ENCODE results near the gene ABCC12.

The ABCC12 gene

DNA sequence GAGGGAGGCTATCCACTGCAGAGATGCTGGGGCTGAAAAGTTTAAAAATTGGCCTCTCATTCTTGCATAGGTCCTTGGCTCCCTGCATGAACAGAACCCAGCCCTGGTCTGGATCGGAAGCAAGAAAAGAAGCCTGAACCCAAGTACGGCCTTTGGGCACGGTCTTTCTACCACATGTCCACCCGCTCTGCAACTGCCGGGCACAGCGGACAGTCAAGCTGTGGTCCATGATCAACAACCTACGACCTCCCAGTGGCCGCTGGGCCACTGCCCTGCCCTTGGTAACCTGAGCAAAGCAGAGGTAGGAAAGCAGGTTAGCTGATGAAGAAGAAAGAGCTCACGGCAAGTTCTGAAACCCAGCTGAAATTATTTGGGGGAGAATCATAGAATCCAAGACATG, 3.6 kb downstream of the ABCC12 start:
- Histone ChIP-seq H3K36me3 (ENCODE audit: control insufficient read depth in 2 of 2, insufficient read depth in 2 of 2, low read length in 2 of 2) (no peaks in the 10 kb centered on the region), H3K9me3 (ENCODE audit: control insufficient read depth in 2 of 2, low read length in 2 of 2) (no peaks in the 10 kb centered on the region), H3K9ac (ENCODE audit: low read depth in 1 of 2, low read length in 2 of 2) (no peak overlapping the region), H3K4me3 (ENCODE audit: low read length in 2 of 2) (no peak overlapping the region), H3K27me3 (ENCODE audit: control insufficient read depth in 2 of 2, insufficient read depth in 2 of 2, low read length in 2 of 2) (peaks cover 0 to 5% of the 10 kb centered on the region in 2 donors), H3K27ac (ENCODE audit: low read depth in 2 of 2, low read length in 2 of 2) (no peak overlapping the region), H3K4me1 (ENCODE audit: control insufficient read depth in 2 of 2, insufficient read depth in 2 of 2, low read length in 2 of 2) (no peaks in the 10 kb centered on the region)

- Histone ChIP-seq H3K9me3 (ENCODE audit: control insufficient read depth in 2 of 2, low read length in 2 of 2) (no peaks in the 10 kb centered on the region), H3K4me3 (ENCODE audit: low read length in 2 of 2) (no peak overlapping the region), H3K4me1 (ENCODE audit: control insufficient read depth in 2 of 2, insufficient read depth in 2 of 2, low read length in 2 of 2) (no peaks in the 10 kb centered on the region), H3K9ac (ENCODE audit: low read depth in 1 of 2, low read length in 2 of 2) (no peak overlapping the region), H3K27ac (ENCODE audit: low read depth in 2 of 2, low read length in 2 of 2) (no peak overlapping the region), H3K27me3 (ENCODE audit: control insufficient read depth in 2 of 2, insufficient read depth in 2 of 2, low read length in 2 of 2) (peaks cover 0 to 1% of the 10 kb centered on the region in 2 donors), H3K36me3 (ENCODE audit: control insufficient read depth in 2 of 2, insufficient read depth in 2 of 2, low read length in 2 of 2) (no peaks in the 10 kb centered on the region)
These were observed 5.1 kb downstream of the ABCC12 start for GRCh38 chr16:48150707-48151106.

- H3K27me3 ChIP-seq (ENCODE audit: control insufficient read depth in 2 of 2, insufficient read depth in 2 of 2, low read length in 2 of 2): no peaks in the 10 kb centered on the region
- no peak overlapping the region for H3K27ac ChIP-seq (ENCODE audit: low read depth in 2 of 2, low read length in 2 of 2)
- no peaks in the 10 kb centered on the region for H3K36me3 ChIP-seq (ENCODE audit: control insufficient read depth in 2 of 2, insufficient read depth in 2 of 2, low read length in 2 of 2)
- H3K9ac ChIP-seq (ENCODE audit: low read depth in 1 of 2, low read length in 2 of 2): no peak overlapping the region
- H3K4me3 ChIP-seq (ENCODE audit: low read length in 2 of 2): no peak overlapping the region
- no peaks in the 10 kb centered on the region for H3K4me1 ChIP-seq (ENCODE audit: control insufficient read depth in 2 of 2, insufficient read depth in 2 of 2, low read length in 2 of 2)
- no peaks in the 10 kb centered on the region for H3K9me3 ChIP-seq (ENCODE audit: control insufficient read depth in 2 of 2, low read length in 2 of 2)
These were observed 9.1 kb downstream of the ABCC12 start for GRCh38 chr16:48146710-48147109.

GRCh38 chr16:48146131-48146530, 9.7 kb downstream of the ABCC12 start:
- Histone ChIP-seq H3K9me3 (ENCODE audit: control insufficient read depth in 2 of 2, low read length in 2 of 2) (no peaks in the 10 kb centered on the region), H3K9ac (ENCODE audit: low read depth in 1 of 2, low read length in 2 of 2) (no peak overlapping the region), H3K27me3 (ENCODE audit: control insufficient read depth in 2 of 2, insufficient read depth in 2 of 2, low read length in 2 of 2) (no peaks in the 10 kb centered on the region), H3K4me1 (ENCODE audit: control insufficient read depth in 2 of 2, insufficient read depth in 2 of 2, low read length in 2 of 2) (no peaks in the 10 kb centered on the region), H3K36me3 (ENCODE audit: control insufficient read depth in 2 of 2, insufficient read depth in 2 of 2, low read length in 2 of 2) (no peaks in the 10 kb centered on the region), H3K4me3 (ENCODE audit: low read length in 2 of 2) (no peak overlapping the region), H3K27ac (ENCODE audit: low read depth in 2 of 2, low read length in 2 of 2) (no peak overlapping the region)

DNA sequence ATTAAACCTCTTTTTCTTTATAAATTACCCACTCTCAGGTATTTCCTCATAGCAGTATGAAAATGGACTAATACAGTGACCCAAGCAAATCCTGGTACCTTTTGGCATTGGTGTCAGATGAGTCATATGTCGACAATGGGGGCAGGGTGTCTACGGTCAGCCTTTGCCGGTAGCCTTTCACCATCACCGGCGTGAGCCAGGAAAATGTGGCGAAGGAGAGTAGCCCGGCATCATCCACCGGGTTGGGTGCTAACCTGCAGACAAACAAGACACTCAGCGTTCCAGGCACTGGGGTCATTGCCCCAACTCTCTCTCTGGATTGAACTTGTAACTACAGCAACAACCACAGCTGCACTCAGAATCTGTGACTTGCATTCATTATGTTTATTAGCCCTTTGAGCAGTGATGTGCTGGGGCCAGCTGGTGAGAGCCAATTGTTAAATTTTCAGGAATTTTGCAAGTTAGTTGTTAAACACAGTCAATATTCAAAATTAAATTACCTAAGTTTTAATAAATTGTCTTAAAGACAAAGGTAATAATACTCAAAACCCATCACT, 11.9 kb downstream of the ABCC12 start:
- no peak overlapping the region for H3K27ac ChIP-seq (ENCODE audit: low read depth in 2 of 2, low read length in 2 of 2)
- H3K27me3 ChIP-seq (ENCODE audit: control insufficient read depth in 2 of 2, insufficient read depth in 2 of 2, low read length in 2 of 2): no peaks in the 10 kb centered on the region
- H3K9ac ChIP-seq (ENCODE audit: low read depth in 1 of 2, low read length in 2 of 2): no peak overlapping the region
- no peaks in the 10 kb centered on the region for H3K9me3 ChIP-seq (ENCODE audit: control insufficient read depth in 2 of 2, low read length in 2 of 2)
- H3K4me1 ChIP-seq (ENCODE audit: control insufficient read depth in 2 of 2, insufficient read depth in 2 of 2, low read length in 2 of 2): no peaks in the 10 kb centered on the region
- no peak overlapping the region for H3K4me3 ChIP-seq (ENCODE audit: low read length in 2 of 2)
- no peaks in the 10 kb centered on the region for H3K36me3 ChIP-seq (ENCODE audit: control insufficient read depth in 2 of 2, insufficient read depth in 2 of 2, low read length in 2 of 2)

- Histone ChIP-seq H3K36me3 (ENCODE audit: control insufficient read depth in 2 of 2, insufficient read depth in 2 of 2, low read length in 2 of 2) (no peaks in the 10 kb centered on the region), H3K9me3 (ENCODE audit: control insufficient read depth in 2 of 2, low read length in 2 of 2) (no peaks in the 10 kb centered on the region), H3K4me3 (ENCODE audit: low read length in 2 of 2) (no peak overlapping the region), H3K9ac (ENCODE audit: low read depth in 1 of 2, low read length in 2 of 2) (no peak overlapping the region), H3K27ac (ENCODE audit: low read depth in 2 of 2, low read length in 2 of 2) (no peak overlapping the region), H3K4me1 (ENCODE audit: control insufficient read depth in 2 of 2, insufficient read depth in 2 of 2, low read length in 2 of 2) (no peaks in the 10 kb centered on the region), H3K27me3 (ENCODE audit: control insufficient read depth in 2 of 2, insufficient read depth in 2 of 2, low read length in 2 of 2) (no peaks in the 10 kb centered on the region)
These were observed 15.0 kb downstream of the ABCC12 start for GRCh38 chr16:48140821-48141220.

DNA sequence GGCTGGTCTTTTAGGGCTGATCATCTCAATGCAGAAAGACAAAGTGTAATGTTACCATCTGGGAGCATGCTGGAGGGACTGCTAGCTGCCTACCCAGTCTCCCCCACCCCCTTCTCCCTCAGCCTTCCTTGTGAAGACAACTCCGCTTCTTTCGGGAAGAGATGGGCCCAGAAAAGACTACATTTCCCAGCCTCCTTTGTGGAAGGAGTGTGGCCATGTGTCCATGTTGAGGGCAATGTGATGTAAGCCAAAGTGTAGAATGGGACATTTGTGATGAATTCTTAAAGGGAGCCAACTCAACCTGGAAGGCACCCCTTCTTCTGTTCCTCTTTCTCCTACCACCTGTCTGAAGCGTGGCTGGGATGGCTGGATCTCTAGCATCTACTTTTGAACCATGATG, 16.3 kb downstream of the ABCC12 start:
- no peaks in the 10 kb centered on the region for H3K4me1 ChIP-seq (ENCODE audit: control insufficient read depth in 2 of 2, insufficient read depth in 2 of 2, low read length in 2 of 2)
- H3K27ac ChIP-seq (ENCODE audit: low read depth in 2 of 2, low read length in 2 of 2): no peak overlapping the region
- H3K27me3 ChIP-seq (ENCODE audit: control insufficient read depth in 2 of 2, insufficient read depth in 2 of 2, low read length in 2 of 2): no peaks in the 10 kb centered on the region
- H3K36me3 ChIP-seq (ENCODE audit: control insufficient read depth in 2 of 2, insufficient read depth in 2 of 2, low read length in 2 of 2): no peaks in the 10 kb centered on the region
- H3K9ac ChIP-seq (ENCODE audit: low read depth in 1 of 2, low read length in 2 of 2): no peak overlapping the region
- H3K4me3 ChIP-seq (ENCODE audit: low read length in 2 of 2): no peak overlapping the region
- no peaks in the 10 kb centered on the region for H3K9me3 ChIP-seq (ENCODE audit: control insufficient read depth in 2 of 2, low read length in 2 of 2)

DNA sequence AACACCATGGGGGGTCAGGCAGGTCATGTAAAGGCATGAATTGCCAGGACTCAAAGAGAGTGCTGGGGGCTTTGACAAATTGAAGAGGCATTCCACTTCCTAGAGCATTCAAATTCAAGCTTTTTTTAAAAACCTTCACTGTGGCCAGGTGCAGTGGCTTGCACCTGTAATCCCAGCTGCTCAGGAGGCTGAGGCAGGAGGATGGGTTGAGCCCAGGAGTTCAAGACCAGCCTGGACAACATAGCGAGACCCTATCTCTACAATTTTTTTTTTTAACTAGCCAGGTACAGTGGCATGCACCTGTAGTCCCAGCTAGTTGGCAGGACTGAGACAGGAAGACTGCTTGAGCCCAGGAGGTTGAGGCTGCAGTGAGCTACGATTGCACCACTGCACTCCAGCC, 17.2 kb downstream of the ABCC12 start:
- Histone ChIP-seq H3K9me3 (ENCODE audit: control insufficient read depth in 2 of 2, low read length in 2 of 2) (no peaks in the 10 kb centered on the region), H3K9ac (ENCODE audit: low read depth in 1 of 2, low read length in 2 of 2) (no peak overlapping the region), H3K4me1 (ENCODE audit: control insufficient read depth in 2 of 2, insufficient read depth in 2 of 2, low read length in 2 of 2) (no peaks in the 10 kb centered on the region), H3K4me3 (ENCODE audit: low read length in 2 of 2) (no peak overlapping the region), H3K36me3 (ENCODE audit: control insufficient read depth in 2 of 2, insufficient read depth in 2 of 2, low read length in 2 of 2) (no peaks in the 10 kb centered on the region), H3K27me3 (ENCODE audit: control insufficient read depth in 2 of 2, insufficient read depth in 2 of 2, low read length in 2 of 2) (no peaks in the 10 kb centered on the region), H3K27ac (ENCODE audit: low read depth in 2 of 2, low read length in 2 of 2) (no peak overlapping the region)

DNA sequence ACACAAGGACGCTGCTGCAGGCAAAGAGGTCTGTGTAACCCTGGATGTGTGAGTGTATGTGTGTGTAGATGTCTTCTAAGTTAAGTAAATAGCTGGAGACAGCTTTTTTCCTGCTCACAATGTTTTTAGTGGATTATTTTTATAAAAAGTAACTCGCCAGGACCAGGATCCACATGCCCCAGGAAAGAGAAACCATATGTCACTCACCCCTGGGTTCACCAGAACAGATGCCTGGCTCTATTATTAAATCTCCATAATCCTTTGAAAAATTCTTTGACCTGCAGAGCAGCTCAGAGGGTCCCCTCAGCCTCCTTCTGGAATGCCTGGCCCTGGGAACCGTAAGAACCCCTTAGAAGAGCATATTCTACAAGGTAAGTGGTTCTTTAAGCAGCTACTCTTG, 18.0 kb downstream of the ABCC12 start:
- Histone ChIP-seq H3K36me3 (ENCODE audit: control insufficient read depth in 2 of 2, insufficient read depth in 2 of 2, low read length in 2 of 2) (no peaks in the 10 kb centered on the region), H3K4me3 (ENCODE audit: low read length in 2 of 2) (no peak overlapping the region), H3K4me1 (ENCODE audit: control insufficient read depth in 2 of 2, insufficient read depth in 2 of 2, low read length in 2 of 2) (no peaks in the 10 kb centered on the region), H3K27ac (ENCODE audit: low read depth in 2 of 2, low read length in 2 of 2) (no peak overlapping the region), H3K9ac (ENCODE audit: low read depth in 1 of 2, low read length in 2 of 2) (no peak overlapping the region), H3K27me3 (ENCODE audit: control insufficient read depth in 2 of 2, insufficient read depth in 2 of 2, low read length in 2 of 2) (no peaks in the 10 kb centered on the region), H3K9me3 (ENCODE audit: control insufficient read depth in 2 of 2, low read length in 2 of 2) (no peaks in the 10 kb centered on the region)

DNA sequence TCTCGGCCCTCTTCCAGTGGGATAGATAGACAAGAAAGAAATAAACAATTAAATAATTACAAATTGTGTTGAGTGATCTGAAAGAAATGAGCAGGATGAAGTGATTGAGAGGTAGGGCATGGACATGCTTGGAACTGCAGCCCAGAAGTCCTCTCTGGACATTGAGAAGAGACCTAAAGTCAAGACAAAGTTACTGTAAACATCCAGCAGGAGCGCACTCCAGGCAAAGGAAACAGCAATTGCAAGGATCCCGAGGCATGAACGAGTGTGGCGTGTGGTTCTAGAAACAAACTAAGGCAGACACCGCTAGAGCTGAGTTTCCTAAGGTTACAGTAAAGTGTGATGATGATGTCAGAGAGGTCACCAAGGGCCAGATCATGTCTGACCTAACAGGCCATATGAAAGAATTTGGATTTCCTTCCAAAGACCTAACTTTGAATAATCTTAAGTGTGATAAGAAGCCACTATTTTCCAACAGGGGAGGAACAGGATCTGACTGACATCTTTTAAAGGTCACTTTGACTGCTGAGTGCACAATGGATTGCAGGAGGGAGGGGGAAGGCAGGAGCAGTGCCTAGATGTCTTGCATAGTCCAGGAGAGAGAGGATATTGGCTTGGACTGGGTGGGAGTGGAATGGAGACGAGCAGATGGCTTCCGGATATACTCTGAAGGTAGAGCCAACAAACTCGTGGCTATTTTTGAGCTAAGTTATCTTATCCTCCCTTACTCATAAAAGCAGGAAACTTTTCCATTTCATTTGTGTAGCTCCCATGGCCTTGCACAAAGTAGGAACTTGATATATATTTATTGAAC, 19.0 kb downstream of the ABCC12 start:
- Histone ChIP-seq H3K27ac (ENCODE audit: low read depth in 2 of 2, low read length in 2 of 2) (no peak overlapping the region), H3K9ac (ENCODE audit: low read depth in 1 of 2, low read length in 2 of 2) (no peak overlapping the region)

More for the DNA sequence above, 19.0 kb downstream of the ABCC12 start:
- no peaks in the 10 kb centered on the region for H3K36me3 ChIP-seq (ENCODE audit: control insufficient read depth in 2 of 2, insufficient read depth in 2 of 2, low read length in 2 of 2)
- no peaks in the 10 kb centered on the region for H3K4me1 ChIP-seq (ENCODE audit: control insufficient read depth in 2 of 2, insufficient read depth in 2 of 2, low read length in 2 of 2)
- no peaks in the 10 kb centered on the region for H3K9me3 ChIP-seq (ENCODE audit: control insufficient read depth in 2 of 2, low read length in 2 of 2)
- no peak overlapping the region for H3K4me3 ChIP-seq (ENCODE audit: low read length in 2 of 2)
- H3K27me3 ChIP-seq (ENCODE audit: control insufficient read depth in 2 of 2, insufficient read depth in 2 of 2, low read length in 2 of 2): no peaks in the 10 kb centered on the region

All from mucosa of rectum (tissue), 2 donors.